GM12875 (cell line): Measurements from ENCODE around the gene PLEKHM3.

Experiments used
- H3K4me3 ChIP-seq: one replicate; pipeline ENCODE4 v1.5.1; 2011; ENCODE audit warnings: low read depth, low read length, control low read depth
- TF ChIP-seq, protein P1 (sequence below): IDR thresholded peaks from 2 replicates; pipeline ENCODE4 v1.5.1; 2011; ENCODE audit warnings: low read depth, mild to moderate bottlenecking, control low read depth, inconsistent platforms, low read length, moderate library complexity, borderline replicate concordance; ENCODE audit not compliant: insufficient read depth

Gene PLEKHM3

DNA sequence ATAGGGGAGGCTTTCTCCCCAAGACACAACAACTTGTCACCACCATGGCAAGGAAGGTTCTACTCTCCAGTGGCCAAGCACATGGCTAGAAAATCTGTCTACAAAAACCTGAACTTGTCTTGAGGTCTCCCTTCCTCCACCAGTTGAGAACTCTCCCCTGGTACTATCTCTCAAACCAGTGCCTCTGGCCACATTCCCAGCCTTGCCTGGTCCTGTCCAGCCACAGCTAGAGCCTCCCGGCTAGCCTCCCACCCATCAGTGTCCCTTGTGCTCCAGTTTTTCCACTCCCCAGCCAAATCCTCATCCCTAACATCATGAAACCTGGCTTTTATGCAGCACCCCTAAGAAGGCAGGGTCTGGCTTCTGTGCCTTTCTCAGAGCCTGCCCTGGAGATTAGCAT is 234.4 kb downstream of the PLEKHM3 start:
- TF ChIP-seq, protein P1, sequence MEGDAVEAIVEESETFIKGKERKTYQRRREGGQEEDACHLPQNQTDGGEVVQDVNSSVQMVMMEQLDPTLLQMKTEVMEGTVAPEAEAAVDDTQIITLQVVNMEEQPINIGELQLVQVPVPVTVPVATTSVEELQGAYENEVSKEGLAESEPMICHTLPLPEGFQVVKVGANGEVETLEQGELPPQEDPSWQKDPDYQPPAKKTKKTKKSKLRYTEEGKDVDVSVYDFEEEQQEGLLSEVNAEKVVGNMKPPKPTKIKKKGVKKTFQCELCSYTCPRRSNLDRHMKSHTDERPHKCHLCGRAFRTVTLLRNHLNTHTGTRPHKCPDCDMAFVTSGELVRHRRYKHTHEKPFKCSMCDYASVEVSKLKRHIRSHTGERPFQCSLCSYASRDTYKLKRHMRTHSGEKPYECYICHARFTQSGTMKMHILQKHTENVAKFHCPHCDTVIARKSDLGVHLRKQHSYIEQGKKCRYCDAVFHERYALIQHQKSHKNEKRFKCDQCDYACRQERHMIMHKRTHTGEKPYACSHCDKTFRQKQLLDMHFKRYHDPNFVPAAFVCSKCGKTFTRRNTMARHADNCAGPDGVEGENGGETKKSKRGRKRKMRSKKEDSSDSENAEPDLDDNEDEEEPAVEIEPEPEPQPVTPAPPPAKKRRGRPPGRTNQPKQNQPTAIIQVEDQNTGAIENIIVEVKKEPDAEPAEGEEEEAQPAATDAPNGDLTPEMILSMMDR: no peak
- H3K4me3 ChIP-seq: no peak overlapping the region

DNA sequence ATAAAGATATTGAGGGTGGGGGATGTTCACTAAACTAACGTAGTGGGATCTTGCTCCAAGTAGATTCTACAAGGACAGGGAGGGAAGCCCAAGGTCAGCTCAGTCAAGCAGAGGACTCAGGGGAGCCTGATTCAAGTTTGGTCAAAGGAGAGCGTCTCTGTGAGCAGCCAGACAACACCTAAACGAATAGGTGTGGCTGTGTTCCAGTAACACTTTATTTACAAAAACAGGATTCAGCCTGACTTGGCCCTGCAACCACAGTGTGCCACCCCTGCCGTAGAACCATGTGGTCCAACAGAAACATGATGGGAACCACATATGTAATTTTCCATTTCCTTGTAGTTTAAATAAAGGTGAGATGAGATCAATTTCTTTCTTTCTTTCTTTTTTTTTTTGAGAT is 237.5 kb downstream of the PLEKHM3 start:
- TF ChIP-seq, protein P1: no peak
- H3K4me3 ChIP-seq: no peak overlapping the region

DNA sequence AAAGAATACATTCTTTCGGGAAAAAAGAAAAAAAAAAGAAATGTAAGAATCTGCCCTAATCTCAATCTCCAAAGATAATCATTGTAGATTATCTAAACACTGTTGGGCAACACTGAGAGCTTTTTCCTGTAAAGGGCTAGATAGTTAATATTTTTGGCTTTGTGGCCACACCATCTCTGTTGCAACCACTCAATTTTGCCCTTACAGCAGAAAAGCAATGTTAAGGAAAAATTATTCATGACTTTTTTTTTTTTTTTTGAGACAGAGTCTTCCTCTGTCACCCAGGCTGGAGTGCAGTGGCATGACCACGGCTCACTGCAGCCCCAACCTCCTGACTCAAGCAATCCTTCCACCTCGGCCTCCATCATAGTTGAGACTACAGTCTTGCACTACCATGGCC is 238.3 kb downstream of the PLEKHM3 start:
- TF ChIP-seq, protein P1: no peak
- no peak overlapping the region for H3K4me3 ChIP-seq

DNA sequence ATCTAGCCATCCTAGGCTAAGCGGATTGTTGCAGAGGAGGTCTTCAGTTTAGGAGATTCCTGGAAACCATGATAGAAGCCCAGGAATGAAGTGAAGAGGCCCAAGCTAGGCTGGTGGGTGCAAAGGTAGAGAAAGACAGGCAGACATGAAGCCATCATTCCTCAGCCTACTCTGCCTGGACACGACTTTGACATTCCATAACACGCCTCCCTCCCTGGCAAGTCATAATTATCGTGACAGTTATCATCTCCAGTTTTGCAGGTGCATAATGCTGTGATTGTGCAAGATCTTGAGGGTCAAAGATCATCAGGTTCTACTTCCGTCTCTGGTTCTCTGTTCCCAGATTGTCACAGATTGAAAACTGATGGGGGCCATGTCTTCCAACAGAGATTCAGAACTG is 240.4 kb downstream of the PLEKHM3 start:
- no peak overlapping the region for H3K4me3 ChIP-seq
- TF ChIP-seq, protein P1: no peak

DNA sequence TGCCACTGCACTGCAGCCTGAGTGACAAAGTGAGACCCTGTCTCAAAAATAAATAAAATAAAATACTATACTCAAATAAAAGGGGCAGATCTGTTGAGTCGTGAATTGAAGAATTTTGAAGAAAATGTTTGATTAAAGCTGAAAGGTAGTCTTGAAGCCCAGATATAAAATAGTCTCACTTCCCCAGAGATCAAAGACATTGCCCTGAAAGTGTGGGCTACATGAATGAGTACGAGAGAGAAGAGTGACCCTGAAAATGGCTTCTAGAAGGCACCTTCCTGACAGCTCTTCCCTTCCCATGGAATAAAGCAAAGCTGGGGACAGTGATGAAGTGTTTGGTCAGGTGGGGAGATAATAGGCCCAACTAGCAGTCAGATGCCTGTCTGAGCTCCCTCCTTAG is 241.8 kb downstream of the PLEKHM3 start:
- H3K4me3 ChIP-seq: no peak overlapping the region
- TF ChIP-seq, protein P1: no peak

DNA sequence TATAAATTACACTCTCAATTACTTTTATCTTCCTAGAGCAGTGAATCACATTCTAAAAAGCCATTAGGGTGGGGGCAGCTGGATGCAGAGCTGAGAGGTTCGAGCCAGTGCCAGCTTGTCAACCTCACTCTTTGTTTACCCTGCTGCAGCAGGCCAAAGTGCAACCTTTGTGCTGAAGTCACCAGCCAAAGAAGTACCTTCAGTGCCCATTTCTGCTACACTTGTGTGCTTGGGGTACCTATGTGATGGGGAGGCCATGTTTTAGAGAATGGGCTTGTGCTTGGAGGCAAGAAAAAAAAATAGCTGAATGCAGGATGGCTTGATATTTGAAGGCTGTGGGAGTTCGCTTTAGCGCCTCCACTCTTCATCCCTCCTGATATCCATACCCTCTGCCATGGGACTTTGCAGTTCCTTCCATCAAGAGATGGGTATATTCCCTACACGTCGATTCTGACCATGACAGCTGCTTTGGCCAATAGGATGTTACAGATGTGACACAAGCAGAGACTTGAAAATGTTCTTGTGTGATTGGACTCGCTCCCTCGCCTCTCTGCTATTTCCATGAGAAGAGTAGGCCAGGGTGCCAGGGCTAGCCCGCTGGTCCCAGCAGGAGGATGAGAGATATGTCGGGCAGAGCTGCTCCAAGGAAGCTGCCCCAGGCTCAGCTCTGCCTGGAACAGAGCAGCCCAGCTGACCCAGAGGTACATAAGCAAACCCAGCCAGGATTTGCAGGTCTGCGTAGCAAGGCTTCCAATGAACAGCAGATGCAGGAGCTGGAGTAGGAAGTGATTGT is 242.9 kb downstream of the PLEKHM3 start:
- TF ChIP-seq, protein P1: no peak
- no peak overlapping the region for H3K4me3 ChIP-seq

DNA sequence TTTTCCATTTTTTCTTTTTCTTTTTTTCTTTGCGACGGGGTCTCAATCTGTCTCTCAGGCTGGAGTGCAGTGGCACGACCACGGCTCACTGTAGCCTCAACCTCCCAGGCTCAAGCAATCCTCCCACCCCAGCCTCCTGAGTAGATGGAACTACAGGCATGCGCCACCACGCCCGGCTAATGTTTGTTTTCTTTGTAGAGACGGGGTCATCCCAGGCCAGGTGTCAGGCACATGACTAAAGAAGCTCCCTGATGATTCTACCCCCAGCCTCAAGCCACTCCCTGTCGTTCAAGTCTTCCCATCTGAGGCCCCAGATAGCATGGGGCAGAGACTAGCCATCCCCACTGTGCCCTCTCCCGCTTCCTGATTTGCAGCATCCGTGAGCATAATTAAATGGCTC is 245.8 kb downstream of the PLEKHM3 start:
- TF ChIP-seq, protein P1: no peak
- no peak overlapping the region for H3K4me3 ChIP-seq
